OCI-LY1 (cell line): ENCODE data around the gene C6.

Source experiments
- H2AFZ ChIP-seq: fragments of 200-600 bp; sonication (generic), shearing (Covaris generic); 2 replicates; pipeline ENCODE4 v1.6.0; 2014; ENCODE audit warnings: antibody characterized with exemption, mild to moderate bottlenecking, low read length
- H3F3A ChIP-seq: fragments of 200-600 bp; sonication (generic), shearing (Covaris generic); 2 replicates; pipeline ENCODE4 v1.6.0; 2014; ENCODE audit warnings: mild to moderate bottlenecking, antibody characterized with exemption, low read length, moderate library complexity; ENCODE audit not compliant: insufficient read depth
- H3K27ac ChIP-seq: fragments of 200-600 bp; sonication (generic); 2 replicates; pipeline ENCODE4 v1.5.1; 2014; ENCODE audit warnings: low read length, mixed run types, mild to moderate bottlenecking, low read depth; ENCODE audit not compliant: poor library complexity, severe bottlenecking
- H3K27me3 ChIP-seq: fragments of 200-600 bp; sonication (generic); 2 replicates; pipeline ENCODE4 v1.6.0; 2014; ENCODE audit warnings: antibody characterized with exemption, mild to moderate bottlenecking, low read length, moderate library complexity; ENCODE audit not compliant: insufficient read depth
- H3K36me3 ChIP-seq: fragments of 200-600 bp; sonication (generic); 2 replicates; pipeline ENCODE4 v1.6.1; 2014; ENCODE audit warnings: mild to moderate bottlenecking, antibody characterized with exemption, low read length, moderate library complexity, mixed read lengths; ENCODE audit not compliant: insufficient read depth
- H3K4me1 ChIP-seq: fragments of 200-600 bp; sonication (generic); 2 replicates; pipeline ENCODE4 v1.5.1; 2014; ENCODE audit warnings: mild to moderate bottlenecking, low read length, moderate library complexity; ENCODE audit not compliant: insufficient read depth, severe bottlenecking
- H3K4me2 ChIP-seq: fragments of 200-600 bp; sonication (generic), shearing (Covaris generic); 2 replicates; pipeline ENCODE4 v1.6.1; 2014; ENCODE audit warnings: low read length
- H3K4me3 ChIP-seq: fragments of 200-600 bp; sonication (generic); 2 replicates; pipeline ENCODE4 v1.5.1; 2014; ENCODE audit warnings: low read length, low read depth, mild to moderate bottlenecking, mixed read lengths; ENCODE audit not compliant: poor library complexity, severe bottlenecking
- H3K79me2 ChIP-seq: fragments of 200-600 bp; shearing (Covaris generic); 2 replicates; pipeline ENCODE4 v1.6.1; 2016; ENCODE audit warnings: mixed run types, low read length, mixed read lengths; ENCODE audit not compliant: insufficient read depth
- H3K9ac ChIP-seq: fragments of 200-600 bp; sonication (generic), shearing (Covaris generic); 2 replicates; pipeline ENCODE4 v1.6.1; 2014; ENCODE audit warnings: mild to moderate bottlenecking, low read length, mixed read lengths
- H3K9me2 ChIP-seq: fragments of 200-600 bp; sonication (generic), shearing (Covaris generic); 2 replicates; pipeline ENCODE4 v1.6.1; 2014; ENCODE audit warnings: low read depth, mild to moderate bottlenecking, low read length, mixed read lengths
- H3K9me3 ChIP-seq: fragments of 200-600 bp; shearing (Covaris generic); 2 replicates; pipeline ENCODE4 v1.6.1; 2014; ENCODE audit warnings: low read length, mixed read lengths
- H4K20me1 ChIP-seq: fragments of 200-600 bp; sonication (generic), shearing (Covaris generic); 2 replicates; pipeline ENCODE4 v1.6.0; 2016; ENCODE audit warnings: mild to moderate bottlenecking, low read length; ENCODE audit not compliant: insufficient read depth
- CTCF ChIP-seq: fragments of 200-600 bp; sonication (generic), shearing (Covaris generic); IDR thresholded peaks from 2 replicates; pipeline ENCODE4 v1.5.1; 2017; ENCODE audit warnings: mild to moderate bottlenecking, antibody characterized with exemption, low read length, moderate library complexity, mixed read lengths
- EZH2 ChIP-seq: fragments of 200-600 bp; sonication (generic), shearing (Covaris generic); IDR thresholded peaks from 2 replicates; pipeline ENCODE4 v1.8.0; 2017; ENCODE audit warnings: borderline replicate concordance, mixed run types, mild to moderate bottlenecking, antibody characterized with exemption, low read length, moderate library complexity, mixed read lengths

C6 gene

GRCh38 chr5:41181691-41182564 lies 31.4 kb downstream of the C6 start:
- no peak overlapping the region for H3K9ac ChIP-seq
- no peak overlapping the region for H3K4me3 ChIP-seq
- no peaks in the 10 kb centered on the region for H3K9me3 ChIP-seq
- H4K20me1 ChIP-seq: no peaks in the 10 kb centered on the region
- H3K79me2 ChIP-seq: no peaks in the 10 kb centered on the region
- no peak overlapping the region for H2AFZ ChIP-seq
- H3K27ac ChIP-seq: no peak overlapping the region
- no peak overlapping the region for H3K4me2 ChIP-seq
- H3K4me1 ChIP-seq: no peaks in the 10 kb centered on the region
- H3F3A ChIP-seq: no peaks in the 10 kb centered on the region
- no peak for TF ChIP-seq CTCF
- TF ChIP-seq EZH2: no peak
- no peaks in the 10 kb centered on the region for H3K36me3 ChIP-seq
- H3K27me3 ChIP-seq: no peaks in the 10 kb centered on the region
- no peaks in the 10 kb centered on the region for H3K9me2 ChIP-seq

GRCh38 chr5:41176952-41177351 lies 36.4 kb downstream of the C6 start:
- Histone ChIP-seq H3K9me3 (no peaks in the 10 kb centered on the region), H4K20me1 (no peaks in the 10 kb centered on the region), H2AFZ (no peak overlapping the region), H3F3A (no peaks in the 10 kb centered on the region), H3K9me2 (no peaks in the 10 kb centered on the region), H3K36me3 (no peaks in the 10 kb centered on the region), H3K27me3 (no peaks in the 10 kb centered on the region), H3K27ac (no peak overlapping the region), H3K4me2 (no peak overlapping the region), H3K4me1 (no peaks in the 10 kb centered on the region), H3K79me2 (no peaks in the 10 kb centered on the region), H3K9ac (no peak overlapping the region), H3K4me3 (no peak overlapping the region)
- TF ChIP-seq EZH2 (no peak), CTCF (no peak)

DNA sequence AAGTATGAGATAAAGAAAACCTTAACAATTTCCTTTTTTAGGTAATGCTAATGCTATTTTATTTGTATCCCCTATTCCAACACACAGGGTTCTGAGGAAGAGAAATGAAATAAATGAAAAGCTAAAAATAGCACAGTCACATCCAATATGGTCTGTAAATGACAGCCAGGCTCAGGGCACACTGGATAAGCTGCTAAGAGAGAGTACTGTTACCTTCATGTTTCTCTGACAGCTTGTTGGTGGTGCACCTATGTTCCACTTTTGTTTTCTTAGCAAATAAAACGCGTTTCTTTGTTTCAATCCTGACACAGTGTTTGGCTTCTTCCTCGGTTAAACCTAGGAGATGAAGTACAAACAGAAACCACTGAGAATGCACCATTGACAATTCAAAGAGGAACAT lies 41.3 kb downstream of the C6 start:
- no peaks in the 10 kb centered on the region for H4K20me1 ChIP-seq
- no peak overlapping the region for H3K4me2 ChIP-seq
- H3K27ac ChIP-seq: no peak overlapping the region
- no peaks in the 10 kb centered on the region for H3K9me3 ChIP-seq
- no peaks in the 10 kb centered on the region for H3K36me3 ChIP-seq
- no peak for TF ChIP-seq EZH2
- TF ChIP-seq CTCF: no peak
- no peak overlapping the region for H3K4me3 ChIP-seq
- no peaks in the 10 kb centered on the region for H3K9me2 ChIP-seq
- H3K9ac ChIP-seq: no peak overlapping the region
- no peaks in the 10 kb centered on the region for H3K79me2 ChIP-seq
- no peaks in the 10 kb centered on the region for H3F3A ChIP-seq
- no peaks in the 10 kb centered on the region for H3K4me1 ChIP-seq
- H2AFZ ChIP-seq: no peak overlapping the region
- H3K27me3 ChIP-seq: no peaks in the 10 kb centered on the region
